SH-SY5Y (cell line): ENCODE results near the gene RAD23B.

Source experiments
- GATA2 ChIP-seq: IDR thresholded peaks from 2 replicates; pipeline ENCODE4 v1.6.1; 2011; ENCODE audit warnings: mild to moderate bottlenecking, low read depth, low read length
- GATA3 ChIP-seq: IDR thresholded peaks from 2 replicates; pipeline ENCODE4 v1.6.1; 2011; ENCODE audit warnings: low read depth, mild to moderate bottlenecking, low read length, moderate library complexity

DNA sequence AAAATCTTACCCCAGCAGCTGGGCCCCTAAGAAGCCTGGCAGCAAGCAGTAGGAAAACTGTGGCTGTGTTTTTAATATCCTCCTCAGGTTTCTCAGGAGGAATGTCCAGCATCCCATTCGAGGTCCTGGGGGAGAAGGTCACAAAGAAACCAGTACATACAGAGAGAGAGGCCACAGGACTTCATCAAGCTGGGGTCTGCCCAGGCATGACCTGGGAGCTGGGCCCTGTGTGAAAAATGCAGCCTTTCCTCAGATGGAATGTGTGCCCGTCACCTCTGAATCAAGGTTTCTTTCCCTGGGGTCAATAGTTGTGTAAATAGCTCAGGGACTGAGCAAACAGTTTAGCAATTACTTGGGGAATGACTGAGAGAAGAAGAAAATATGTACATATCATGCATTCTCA, 33.9 kb upstream of the RAD23B start:
- TF ChIP-seq GATA2, result no peak
- no peak for TF ChIP-seq GATA3
